DMS114 treated with DMSO at 0.1 percent for 48 hours (cell line): ENCODE measurements around the gene RPS2.
A peak's percentile ranks its signal among the peaks of the same experiment; 100 is the strongest.

ENCODE experiments used
- DNase-seq: peaks from one replicate; lab custom pipeline; 2025; ENCODE audit not compliant: unreplicated experiment; lab: John Stamatoyannopoulos, UW

Gene RPS2

GRCh38 chr16:1982991-1983543, 18.4 kb upstream of the RPS2 start:
- DNase-seq: no peak

- no peak for DNase-seq
Measured at GRCh38 chr16:1982013-1982433, 17.4 kb upstream of the RPS2 start.

- DNase-seq: no peak
Measured at GRCh38 chr16:1981398-1981836, 16.8 kb upstream of the RPS2 start, which contains the start of gene NOXO1. NOXO1 (minus strand) TSS chr16:1981469; CDS start chr16:1981179, 290 bp downstream.

GRCh38 chr16:1980770-1981087, 16.1 kb upstream of the RPS2 start:
- no peak for DNase-seq

GRCh38 chr16:1980030-1980769, 15.6 kb upstream of the RPS2 start:
- DNase-seq: no peak

- DNase-seq: no peak
Measured at GRCh38 chr16:1979271-1980029, 14.8 kb upstream of the RPS2 start.

- DNase-seq: no peak
Measured at GRCh38 chr16:1978476-1979120, 14.0 kb upstream of the RPS2 start.

GRCh38 chr16:1977875-1978268, 13.2 kb upstream of the RPS2 start:
- DNase-seq: no peak

- DNase-seq: no peak
Measured at GRCh38 chr16:1976951-1977874, 12.6 kb upstream of the RPS2 start.

GRCh38 chr16:1976216-1976520, 11.5 kb upstream of the RPS2 start:
- no peak for DNase-seq

GRCh38 chr16:1975432-1976215, 11.0 kb upstream of the RPS2 start:
- DNase-seq: no peak

GRCh38 chr16:1974157-1975070, 9.8 kb upstream of the RPS2 start:
- DNase-seq: no peak

GRCh38 chr16:1973461-1974156, 9.0 kb upstream of the RPS2 start:
- DNase-seq: no peak

GRCh38 chr16:1972490-1972877, 7.9 kb upstream of the RPS2 start:
- no peak for DNase-seq

- DNase-seq: peak; percentile 75
Measured at GRCh38 chr16:1971796-1972489, 7.3 kb upstream of the RPS2 start, which contains the start of gene TBL3. TBL3 (plus strand) TSS chr16:1972053; CDS start chr16:1972165, 112 bp downstream.

- no peak for DNase-seq
Measured at GRCh38 chr16:1968146-1968953, 3.7 kb upstream of the RPS2 start.

- no peak for DNase-seq
Measured at GRCh38 chr16:1966460-1966859, 1.8 kb upstream of the RPS2 start, which contains the start of gene RNF151. RNF151 (plus strand) TSS chr16:1966856; CDS start chr16:1966882, 26 bp downstream.
